Skeletal muscle cell (primary cell): ENCODE measurements around the gene TDRD12.

Experiments used
- DNase-seq: peaks from one replicate; pipeline ENCODE4 v3.0.0-alpha.2; 2010; ENCODE audit warnings: low read depth
- H3K4me3 ChIP-seq: 2 replicates; pipeline ENCODE4 v1.5.1; 2011; ENCODE audit warnings: low read depth, mild to moderate bottlenecking, control low read depth, low read length, moderate library complexity

Gene TDRD12

GRCh38 chr19:32719611-32720059 lies at the start of gene TDRD12:
TSS of gene TDRD12 (plus strand) at chr19:32719767. CDS start at chr19:32720073, 306 bp downstream.
- no peak for DNase-seq
- no peak within 1 kb of the TSS for H3K4me3 ChIP-seq

- no peak overlapping the region for H3K4me3 ChIP-seq
- DNase-seq: no peak
These were observed 47.5 kb upstream of the TDRD12 start for GRCh38 chr19:32671883-32672593.

- no peak for DNase-seq
- no peak overlapping the region for H3K4me3 ChIP-seq
These were observed 46.7 kb upstream of the TDRD12 start for GRCh38 chr19:32672841-32673240.

- H3K4me3 ChIP-seq: peak overlapping the region; percentile 73
- DNase-seq: no peak
These were observed 46.0 kb upstream of the TDRD12 start for GRCh38 chr19:32673573-32673972.

GRCh38 chr19:32674153-32674930 lies 45.2 kb upstream of the TDRD12 start:
- no peak for DNase-seq
- peak overlapping the region; percentile 73 for H3K4me3 ChIP-seq

GRCh38 chr19:32674931-32675719 lies 44.4 kb upstream of the TDRD12 start, which contains the start of gene ANKRD27:
TSS of gene ANKRD27 (minus strand) at chr19:32675180. CDS start at chr19:32659015, 16,165 bp downstream.
- peak within 1 kb of the TSS; percentile 73 for H3K4me3 ChIP-seq
- DNase-seq: peak; percentile 87

GRCh38 chr19:32675720-32676185 lies 43.8 kb upstream of the TDRD12 start, which contains the start of gene RGS9BP:
TSS of gene RGS9BP (plus strand) at chr19:32675848. CDS start at chr19:32676264, 416 bp downstream.
- DNase-seq: no peak
- H3K4me3 ChIP-seq: peak within 1 kb of the TSS; percentile 73

- no peak for DNase-seq
- H3K4me3 ChIP-seq: peak overlapping the region; percentile 73
These were observed 43.2 kb upstream of the TDRD12 start for GRCh38 chr19:32676186-32676894.

- H3K4me3 ChIP-seq: no peak overlapping the region
- DNase-seq: no peak
These were observed 42.6 kb upstream of the TDRD12 start for GRCh38 chr19:32676895-32677359.

- no peak overlapping the region for H3K4me3 ChIP-seq
- no peak for DNase-seq
These were observed 41.9 kb upstream of the TDRD12 start for GRCh38 chr19:32677657-32678056.

- no peak overlapping the region for H3K4me3 ChIP-seq
- DNase-seq: no peak
These were observed 38.6 kb upstream of the TDRD12 start for GRCh38 chr19:32680986-32681385.

- no peak overlapping the region for H3K4me3 ChIP-seq
- no peak for DNase-seq
These were observed 37.2 kb upstream of the TDRD12 start for GRCh38 chr19:32682317-32682716.

- no peak for DNase-seq
- no peak overlapping the region for H3K4me3 ChIP-seq
These were observed 32.6 kb upstream of the TDRD12 start for GRCh38 chr19:32686847-32687475.

- no peak for DNase-seq
- no peak overlapping the region for H3K4me3 ChIP-seq
These were observed 31.9 kb upstream of the TDRD12 start for GRCh38 chr19:32687681-32688080.

- no peak overlapping the region for H3K4me3 ChIP-seq
These were observed 31.3 kb upstream of the TDRD12 start for GRCh38 chr19:32688311-32688710.

GRCh38 chr19:32691291-32691951 lies 28.1 kb upstream of the TDRD12 start, which contains the start of gene NUDT19:
TSS of gene NUDT19 (plus strand) at chr19:32691821. CDS start at chr19:32691961, 140 bp downstream.
- H3K4me3 ChIP-seq: peak within 1 kb of the TSS; percentile 68
- no peak for DNase-seq

More at GRCh38 chr19:32688311-32688710, 31.3 kb upstream of the TDRD12 start:
- DNase-seq: no peak

- H3K4me3 ChIP-seq: peak overlapping the region; percentile 68
- peak; percentile 43 for DNase-seq
These were observed 27.4 kb upstream of the TDRD12 start for GRCh38 chr19:32691952-32692726.
